Stimulated activated CD4-positive, alpha-beta T cell treated with anti-CD3 and anti-CD28 coated beads, Interleukin-2, amount 100 ng/mL, for 48 hours (primary cell): Measurements from ENCODE around the gene SLC6A7.
A peak's percentile ranks its signal among the peaks of the same experiment; 100 is the strongest.

Experiments used
- DNase-seq, 2 donors: peaks; one replicate each; pipeline ENCODE4 v3.0.0-alpha.2; 2020

Gene SLC6A7

DNA sequence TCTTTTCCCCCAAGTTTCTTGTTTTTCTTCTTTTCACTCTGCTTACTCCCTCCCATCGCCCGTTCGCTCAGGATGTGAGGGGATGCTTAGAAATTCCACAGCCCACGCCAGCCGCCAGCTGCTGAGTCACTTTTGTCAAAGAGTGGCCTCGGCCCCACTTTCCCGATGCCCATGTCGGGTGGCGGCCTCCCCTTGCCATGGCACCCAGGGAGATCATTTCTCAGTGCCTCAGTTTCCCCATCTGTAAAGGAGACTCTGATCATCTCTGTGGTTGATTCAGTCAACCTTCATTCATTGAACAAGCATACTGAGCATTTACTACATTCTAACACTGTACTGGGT lies 33.9 kb upstream of the SLC6A7 start:
- no peak for DNase-seq

- DNase-seq = no peak
Observed at GRCh38 chr5:150156540-150156939, 33.3 kb upstream of the SLC6A7 start.

- DNase-seq = no peak
Observed at GRCh38 chr5:150157168-150157567, 32.7 kb upstream of the SLC6A7 start.

GRCh38 chr5:150158170-150158949 lies 31.5 kb upstream of the SLC6A7 start:
- no peak for DNase-seq

GRCh38 chr5:150159031-150159430 lies 30.8 kb upstream of the SLC6A7 start:
- no peak for DNase-seq

DNA sequence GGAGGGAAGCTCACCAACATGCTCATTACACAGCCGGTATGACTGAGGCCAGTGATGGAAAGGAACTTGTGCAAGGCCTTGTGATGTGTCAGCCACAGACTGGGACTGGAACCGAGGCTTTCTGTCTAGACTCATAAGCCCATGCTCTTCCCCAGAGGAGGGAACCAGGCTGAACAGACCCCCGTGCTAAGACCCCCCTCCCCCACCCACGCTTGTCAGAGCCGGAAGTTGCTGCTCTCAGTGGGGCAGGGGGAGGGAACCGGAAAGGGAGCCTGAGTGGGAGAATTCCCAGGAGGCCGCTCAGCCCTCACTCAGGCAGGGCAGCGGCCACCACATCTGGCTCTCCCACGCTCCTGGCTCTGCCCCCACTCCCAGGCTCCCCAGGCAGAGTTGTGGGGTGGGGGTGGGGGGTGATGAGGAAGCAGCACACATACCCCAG lies 30.1 kb upstream of the SLC6A7 start:
- DNase-seq = no peak

GRCh38 chr5:150160448-150161081 lies 29.3 kb upstream of the SLC6A7 start:
- no peak for DNase-seq

- peak; percentile 82 to 86 for DNase-seq
Observed at GRCh38 chr5:150161242-150162141, 28.4 kb upstream of the SLC6A7 start.

DNA sequence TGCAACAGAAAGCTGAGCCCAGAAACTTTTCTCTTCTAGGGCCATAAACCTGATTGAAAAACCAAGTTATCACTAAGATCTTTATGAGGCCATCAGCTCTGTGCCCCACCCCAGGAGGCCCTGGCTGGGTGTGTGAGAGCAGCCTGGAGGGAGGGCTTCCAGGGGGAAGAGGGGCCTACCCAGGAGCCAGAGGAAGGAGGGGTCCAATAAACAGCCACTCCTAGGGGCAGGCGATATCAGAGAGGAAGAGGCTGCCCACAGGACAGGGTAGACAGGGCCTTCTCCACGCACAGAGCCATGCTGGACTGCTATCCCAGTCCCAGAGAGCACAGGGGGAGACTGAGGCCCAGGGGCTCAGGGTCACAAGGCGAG lies 27.7 kb upstream of the SLC6A7 start:
- DNase-seq = no peak

- no peak for DNase-seq
Observed at GRCh38 chr5:150163035-150163434, 26.8 kb upstream of the SLC6A7 start.

DNA sequence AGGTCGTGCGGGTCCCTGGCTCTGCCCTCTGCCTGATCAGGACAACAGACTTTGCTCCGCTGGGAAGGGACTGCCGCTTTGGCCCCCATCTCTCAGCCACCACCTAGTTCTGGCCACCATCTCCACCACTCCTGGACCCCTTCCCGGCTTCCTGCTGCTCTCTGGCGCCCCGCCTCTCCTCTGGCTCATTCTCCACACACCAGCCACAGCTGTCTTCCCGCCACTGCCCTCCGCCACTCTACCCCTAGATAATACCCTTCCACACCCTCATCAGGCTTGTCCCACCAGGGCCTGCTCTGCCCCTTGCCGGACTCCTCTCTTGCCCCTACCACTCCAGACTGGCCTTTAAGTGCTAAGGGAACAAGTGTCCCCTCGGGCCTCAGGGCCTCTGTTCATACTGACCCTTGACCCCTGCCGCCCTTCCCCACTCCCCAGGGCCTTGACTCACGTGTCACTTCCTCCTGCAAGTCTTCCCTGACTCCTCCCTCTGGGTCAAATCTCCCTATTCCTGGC lies 26.3 kb upstream of the SLC6A7 start:
- DNase-seq = no peak

- no peak for DNase-seq
Observed at GRCh38 chr5:150164211-150164980, 25.5 kb upstream of the SLC6A7 start.

GRCh38 chr5:150166037-150166649 lies 23.7 kb upstream of the SLC6A7 start:
- no peak for DNase-seq

- DNase-seq = no peak
Observed at GRCh38 chr5:150166650-150167511, 23.0 kb upstream of the SLC6A7 start, which contains the start of gene CDX1. TSS of gene CDX1 (plus strand) at chr5:150166778. CDS start at chr5:150166877, 99 bp downstream.

- no peak for DNase-seq
Observed at GRCh38 chr5:150167512-150167850, 22.4 kb upstream of the SLC6A7 start.

GRCh38 chr5:150167908-150168307 lies 22.0 kb upstream of the SLC6A7 start:
- DNase-seq = no peak

GRCh38 chr5:150168864-150169263 lies 21.0 kb upstream of the SLC6A7 start:
- no peak for DNase-seq

DNA sequence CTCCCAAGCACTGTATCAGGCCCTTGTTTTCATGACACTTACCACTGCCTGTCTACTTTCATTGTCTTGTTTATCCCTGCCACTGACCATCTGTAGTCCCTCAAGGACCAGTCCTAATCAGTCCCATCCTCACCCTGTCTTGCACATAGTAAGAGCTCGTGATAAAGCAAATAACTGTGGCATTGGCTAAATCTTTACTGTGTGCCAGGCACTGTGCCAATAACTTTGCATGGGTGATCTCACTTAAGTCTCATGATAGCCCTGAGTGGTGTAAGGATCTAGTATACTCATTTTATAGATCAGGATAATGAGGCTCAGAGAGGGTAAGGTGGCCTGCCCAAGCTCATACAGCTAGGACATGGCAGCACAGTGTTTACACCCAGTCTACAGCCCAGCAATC lies 17.7 kb upstream of the SLC6A7 start:
- DNase-seq = no peak

DNA sequence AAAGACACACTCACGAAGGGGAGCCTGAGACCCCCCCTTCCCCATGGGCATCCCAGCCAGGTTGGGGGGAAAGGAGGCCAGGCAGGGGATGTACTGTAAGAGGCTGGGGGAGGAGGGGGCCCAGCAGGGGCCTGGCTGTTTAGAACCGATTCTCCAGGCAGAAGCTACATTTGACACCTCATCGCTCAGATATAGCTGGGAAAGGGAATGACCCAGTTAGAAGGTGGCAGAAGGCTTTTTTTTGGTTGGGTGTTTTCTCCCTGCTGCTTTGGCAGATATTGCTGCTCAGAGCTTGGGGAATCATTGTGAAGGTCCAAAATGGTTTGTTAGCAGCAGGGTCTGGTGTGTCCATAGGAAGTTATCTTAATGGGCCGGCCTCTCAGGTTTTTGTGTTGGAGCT lies 17.3 kb upstream of the SLC6A7 start:
- no peak for DNase-seq

- no peak for DNase-seq
Observed at GRCh38 chr5:150173161-150173560, 16.7 kb upstream of the SLC6A7 start.

DNA sequence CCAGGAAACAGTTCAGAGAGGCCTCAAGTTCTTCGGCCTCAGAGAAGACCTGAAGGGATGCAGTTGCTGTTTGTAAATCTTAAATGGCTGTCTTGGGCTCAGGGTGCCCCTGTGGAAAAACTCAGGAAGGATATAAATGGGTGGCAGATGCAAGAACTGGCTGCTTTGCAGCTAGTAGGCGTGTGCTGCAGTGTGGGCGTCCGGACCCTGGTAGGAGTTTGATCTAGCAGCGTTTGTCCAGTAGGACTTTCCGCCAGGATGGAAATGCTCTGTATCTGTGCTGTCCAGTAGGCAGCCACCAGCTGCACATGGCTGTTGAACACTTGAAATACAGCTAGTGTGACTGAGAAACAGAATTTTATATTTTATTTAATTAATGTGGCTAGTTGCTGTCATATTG lies 15.6 kb upstream of the SLC6A7 start:
- DNase-seq = no peak
